Measurements from ENCODE around the gene SCGN.
A peak's percentile ranks its signal among the peaks of the same experiment; 100 is the strongest.

The SCGN gene

DNA sequence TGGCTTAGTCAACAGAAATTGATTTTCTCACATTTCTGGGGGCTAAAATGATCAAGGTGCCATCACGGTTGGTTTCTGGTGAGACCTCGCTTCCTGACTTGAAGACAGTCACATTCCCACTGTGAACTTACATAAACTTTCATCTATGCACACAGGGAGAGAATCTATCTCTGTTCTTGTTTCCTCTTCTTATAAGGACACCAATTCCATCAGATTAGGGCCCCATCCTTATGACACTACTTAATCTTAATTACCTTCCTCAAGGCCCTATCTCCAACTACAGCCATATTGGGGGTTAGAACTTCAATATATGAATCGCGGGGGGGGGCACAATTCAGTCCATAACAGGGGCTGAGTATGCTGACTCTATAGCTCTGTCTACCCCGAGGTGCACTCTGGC is 10.6 kb upstream of the SCGN start:
- no peak for DNase-seq

DNA sequence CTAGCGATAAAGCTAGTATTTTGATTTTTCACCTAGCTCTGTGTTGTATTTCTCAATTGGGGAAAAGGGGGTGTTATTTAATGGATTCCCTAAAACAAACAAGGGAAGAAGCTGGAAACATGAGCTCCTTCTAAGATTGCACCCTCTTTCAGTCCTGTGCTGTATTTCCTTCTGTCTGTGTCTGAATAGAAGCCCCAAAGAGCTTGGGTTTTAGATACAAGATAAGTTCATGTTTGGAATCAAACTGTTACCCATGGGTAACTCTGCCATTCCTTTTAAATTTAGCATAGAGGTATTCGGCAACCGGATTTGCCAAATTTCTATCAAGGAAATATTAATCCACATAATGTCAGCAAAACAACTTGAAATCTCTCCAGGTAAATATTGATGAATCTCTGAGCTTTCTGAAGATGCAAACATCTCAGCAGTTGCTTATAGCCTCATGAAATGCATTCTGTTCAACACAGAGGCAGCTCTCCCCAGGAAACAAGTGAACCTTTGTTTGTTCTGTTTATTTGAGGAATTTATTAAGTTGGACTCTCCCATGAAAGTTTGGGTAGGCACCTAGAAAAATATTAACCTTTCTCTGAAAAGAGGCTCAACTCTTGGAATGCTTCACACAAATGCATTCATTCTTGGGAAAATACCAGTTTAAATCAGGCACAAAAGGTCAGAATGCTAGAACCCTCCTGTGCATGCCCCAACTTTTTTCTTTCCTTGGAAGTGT is 9.9 kb upstream of the SCGN start:
- no peak for DNase-seq

DNA sequence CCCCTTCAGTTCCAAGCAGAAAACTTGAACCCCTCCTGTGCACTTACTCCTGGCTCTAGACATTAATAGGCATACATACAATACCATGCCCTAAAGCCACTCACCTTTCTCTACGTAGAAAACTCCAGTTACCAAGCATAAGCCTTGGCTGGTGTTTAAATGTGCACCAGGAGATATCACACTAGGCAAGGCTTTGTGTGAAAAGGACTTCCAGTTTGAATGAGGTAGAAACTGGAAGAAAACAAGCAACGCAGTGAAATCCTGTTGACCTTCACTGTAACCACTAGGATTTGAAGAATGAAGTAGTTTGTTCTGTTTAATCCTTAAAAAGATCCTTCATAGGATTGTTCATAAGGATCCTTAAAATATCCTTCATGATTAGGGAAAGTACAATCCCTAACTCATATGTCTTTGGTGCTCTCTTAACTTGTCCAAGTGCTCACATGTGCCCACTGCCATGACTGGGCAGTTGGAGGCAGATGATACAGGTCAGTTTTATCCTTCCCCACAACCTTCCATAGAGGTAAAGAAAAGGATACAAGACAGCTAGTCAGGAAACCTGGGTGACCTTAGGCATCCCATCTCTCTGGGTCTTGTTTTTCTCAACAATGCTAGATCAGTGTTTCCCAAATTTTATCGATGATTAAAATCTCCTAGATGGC is 9.2 kb upstream of the SCGN start:
- DNase-seq, result no peak

DNA sequence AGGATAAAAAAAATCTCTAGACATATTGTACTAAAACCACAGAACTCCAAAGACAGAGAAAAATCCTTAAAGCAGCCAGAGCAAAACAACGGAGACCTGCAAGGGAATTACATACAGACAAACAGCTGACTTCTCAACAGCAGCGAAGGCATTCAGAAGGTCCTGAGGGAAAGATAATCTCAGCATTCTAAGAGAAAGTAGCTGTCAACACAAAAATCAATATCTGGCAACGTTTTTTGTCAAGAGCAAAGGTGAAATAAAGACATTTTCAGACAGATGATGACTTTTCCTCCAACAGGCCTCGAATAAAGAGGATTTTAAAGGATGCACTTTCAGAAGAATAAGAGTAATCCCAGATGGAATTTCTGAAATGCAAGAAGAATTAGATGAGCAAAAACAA is 6.1 kb upstream of the SCGN start:
- no peak for DNase-seq

DNA sequence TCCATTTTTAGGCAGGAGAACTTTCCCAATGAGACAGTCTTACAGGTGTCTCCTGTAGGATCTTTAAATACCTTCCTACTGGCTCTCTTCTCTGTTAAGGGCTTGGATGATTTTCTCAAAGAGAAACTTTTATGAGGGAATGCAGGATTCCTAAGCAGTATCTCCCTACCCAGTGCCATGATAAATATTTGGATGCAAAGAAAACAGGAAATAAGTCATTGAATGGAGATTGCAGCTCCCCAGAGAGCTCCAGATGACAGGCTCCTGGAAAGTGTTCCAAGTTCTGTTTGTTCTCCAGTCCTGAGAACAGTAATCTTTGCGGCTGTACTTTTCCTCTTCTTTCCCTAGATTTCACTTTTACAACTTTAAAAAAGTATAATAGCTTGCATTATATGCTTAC is 2.4 kb upstream of the SCGN start:
- DNase-seq, result no peak

DNA sequence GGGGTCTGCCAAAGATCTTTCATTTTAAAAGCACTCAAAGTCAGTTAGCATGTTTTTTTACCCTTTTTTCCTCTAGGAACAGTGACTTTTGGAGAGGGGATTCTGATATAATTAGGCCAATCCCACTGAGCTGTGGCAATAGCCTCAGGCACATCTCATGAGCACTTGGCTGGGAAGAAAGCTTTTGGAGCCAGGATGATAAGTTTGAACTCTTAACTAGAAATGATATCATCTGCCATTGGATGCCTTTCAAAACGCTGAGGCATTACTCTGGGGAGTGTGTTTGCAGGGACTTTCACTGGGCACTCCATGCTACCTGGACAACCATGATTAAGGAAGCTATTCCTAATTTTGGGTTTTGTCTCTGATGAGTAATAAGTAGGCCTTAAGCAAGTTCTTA is 3.7 kb downstream of the SCGN start:
- DNase-seq, result no peak

DNA sequence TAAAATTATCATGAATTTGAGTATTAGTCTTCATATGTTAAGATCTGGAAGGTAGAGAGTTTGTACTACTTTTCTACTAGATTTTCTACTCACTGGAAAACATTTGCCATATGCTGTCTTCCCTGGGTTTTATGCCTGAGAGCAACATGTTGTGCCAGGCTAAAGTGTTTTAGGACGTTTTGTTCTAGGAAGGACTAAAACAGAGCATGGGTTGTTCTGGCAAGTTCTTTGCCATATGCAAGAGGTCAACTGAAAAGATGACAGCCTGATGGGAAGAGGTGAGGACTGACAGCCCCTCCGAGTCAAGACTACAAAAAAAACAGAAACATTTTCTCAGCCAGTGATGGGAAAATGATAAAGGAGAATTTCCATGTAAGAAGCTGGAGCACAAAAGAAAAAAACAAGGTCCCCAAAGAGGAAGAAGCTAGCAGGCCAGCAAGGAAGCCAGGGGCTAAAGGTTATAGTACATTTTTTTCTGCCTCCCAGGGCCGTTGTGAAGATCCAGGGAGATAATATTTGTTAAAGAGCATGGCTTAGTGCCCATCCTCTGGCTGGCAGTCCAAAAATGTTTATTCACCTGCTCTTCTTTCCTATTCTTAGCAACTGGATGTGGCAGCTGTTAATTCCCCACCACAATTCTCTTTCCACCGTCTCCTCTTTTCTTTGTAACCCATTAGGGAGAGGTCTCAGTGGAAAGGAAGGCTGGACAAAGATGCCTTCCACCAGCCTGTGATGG is 7.8 kb downstream of the SCGN start:
- no peak for DNase-seq

DNA sequence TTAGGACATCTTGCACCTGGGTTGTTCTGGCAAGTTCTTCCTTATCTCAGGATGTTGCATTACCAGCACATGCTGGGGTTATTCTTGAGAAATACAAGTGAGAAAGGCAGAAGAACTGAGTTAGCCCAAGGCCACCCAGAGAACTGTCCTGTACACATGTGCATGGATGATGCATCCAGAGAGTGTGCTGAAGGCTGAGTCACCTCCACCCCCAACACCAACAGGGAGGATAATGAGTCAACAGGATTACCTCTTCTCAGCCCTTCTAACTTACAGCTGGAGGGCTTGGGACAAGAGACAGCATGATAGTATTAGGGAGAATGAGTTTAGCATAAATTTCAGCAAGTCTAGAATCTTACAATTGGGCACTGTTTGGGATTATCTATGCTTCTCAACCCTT is 8.5 kb downstream of the SCGN start:
- peak; percentile 8 for DNase-seq

GRCh38 chr6:25661129-25661779 is 9.2 kb downstream of the SCGN start:
- DNase-seq, result no peak

- no peak for DNase-seq
Observed at GRCh38 chr6:25665455-25665854, 13.4 kb downstream of the SCGN start.

GRCh38 chr6:25669413-25669812 is 17.4 kb downstream of the SCGN start:
- no peak for DNase-seq

GRCh38 chr6:25670208-25670607 is 18.2 kb downstream of the SCGN start:
- DNase-seq, result no peak

GRCh38 chr6:25670793-25671513 is 18.9 kb downstream of the SCGN start:
- DNase-seq, result no peak

DNA sequence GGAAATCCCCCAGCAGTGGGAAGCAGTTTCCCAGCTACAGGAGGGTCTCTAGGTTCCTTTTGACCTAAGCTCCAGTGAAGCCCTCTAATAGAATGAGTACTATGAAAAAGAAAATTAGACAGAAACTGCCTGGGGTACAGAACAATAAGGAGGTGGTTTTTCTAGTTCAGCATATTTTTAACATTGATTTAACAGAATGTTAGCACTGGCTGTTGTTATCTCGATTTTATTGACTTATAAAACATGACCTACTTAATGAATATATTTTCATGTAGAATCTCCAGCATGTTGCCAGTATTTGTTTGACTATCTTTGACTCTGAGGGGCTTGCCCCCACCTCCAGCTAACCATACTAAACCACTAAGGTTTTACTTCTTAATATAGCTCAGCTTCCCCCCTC is 19.6 kb downstream of the SCGN start:
- DNase-seq, result no peak

DNA sequence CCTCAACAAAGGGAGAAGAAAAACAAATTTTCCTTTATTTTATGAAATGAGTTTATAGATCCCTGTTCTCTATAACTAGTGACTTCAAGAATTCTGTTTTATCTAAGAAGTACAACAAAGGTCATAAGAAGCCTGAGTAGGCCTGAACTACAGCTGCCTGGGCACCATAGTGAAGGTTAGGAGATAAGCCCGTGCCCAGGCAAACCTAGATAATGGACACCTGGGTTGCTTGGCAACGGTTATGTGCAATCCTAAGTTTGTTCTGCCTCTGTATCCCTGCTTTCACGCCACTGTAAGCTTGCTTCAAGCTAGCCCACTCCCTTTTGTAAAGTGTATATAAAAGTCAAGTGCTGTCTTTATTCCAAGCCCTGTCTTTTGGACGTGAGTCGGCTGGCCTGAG is 23.2 kb downstream of the SCGN start:
- no peak for DNase-seq

- DNase-seq, result no peak
Observed at GRCh38 chr6:25676775-25677174, 24.8 kb downstream of the SCGN start.

DNA sequence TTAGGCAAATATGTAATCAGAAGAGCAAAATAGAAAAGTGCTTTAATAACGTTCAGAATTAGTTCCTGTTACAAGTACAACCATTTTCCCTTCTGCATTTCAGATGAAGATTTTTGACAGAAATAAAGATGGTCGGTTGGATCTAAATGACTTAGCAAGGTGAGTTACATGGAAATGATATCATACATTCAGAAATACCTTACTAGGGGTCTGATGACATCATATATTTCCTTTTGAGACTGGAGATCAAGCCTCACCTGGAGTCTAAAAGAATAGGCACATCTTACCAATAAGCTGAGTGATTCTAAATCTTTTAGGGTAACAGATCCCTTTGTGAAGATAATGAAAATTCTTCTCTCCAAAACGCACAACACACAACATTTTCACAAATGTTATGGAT is 29.8 kb downstream of the SCGN start:
- DNase-seq, result no peak

GRCh38 chr6:25682324-25682723 is 30.3 kb downstream of the SCGN start:
- peak; percentile 13 for DNase-seq

GRCh38 chr6:25684565-25684964 is 32.5 kb downstream of the SCGN start:
- DNase-seq, result no peak

DNA sequence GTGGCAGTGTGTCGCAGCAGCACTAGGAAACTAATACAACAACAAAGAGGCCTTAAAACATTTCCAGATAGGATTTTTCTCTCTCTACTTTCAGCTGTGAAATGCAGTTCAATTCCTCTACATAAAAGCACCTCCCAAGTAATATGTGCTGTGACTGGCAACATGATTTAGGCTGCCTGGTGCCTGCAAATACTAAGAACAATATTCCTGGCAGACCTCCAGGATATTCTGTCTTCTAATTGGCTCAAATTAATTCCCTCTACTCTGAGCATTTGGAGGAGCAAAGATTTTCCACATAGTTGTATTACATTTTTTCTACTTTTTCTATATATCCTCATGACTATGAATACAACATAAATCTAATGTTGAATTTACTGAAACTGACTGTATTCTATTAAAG is 33.2 kb downstream of the SCGN start:
- DNase-seq, result no peak

DNA sequence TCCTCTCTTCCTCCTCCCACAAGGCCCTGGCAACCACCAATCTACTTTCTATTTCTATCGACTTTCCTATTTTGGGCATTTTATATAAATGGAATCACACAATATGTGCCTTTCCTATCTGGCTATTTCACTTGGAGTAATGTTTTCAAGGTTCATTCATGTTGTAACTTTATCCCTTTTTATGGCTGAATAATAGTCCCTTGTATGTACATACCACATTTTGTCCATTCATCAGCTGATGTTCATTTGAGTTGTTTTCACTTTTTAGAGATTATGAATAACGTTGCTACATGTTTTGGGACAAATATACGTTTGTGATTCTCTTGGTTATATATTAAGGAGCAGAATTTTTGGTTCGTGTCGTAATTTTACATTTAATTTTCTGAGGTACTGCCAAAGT is 33.9 kb downstream of the SCGN start:
- no peak for DNase-seq

GRCh38 chr6:25686856-25687255 is 34.8 kb downstream of the SCGN start:
- DNase-seq, result no peak

DNA sequence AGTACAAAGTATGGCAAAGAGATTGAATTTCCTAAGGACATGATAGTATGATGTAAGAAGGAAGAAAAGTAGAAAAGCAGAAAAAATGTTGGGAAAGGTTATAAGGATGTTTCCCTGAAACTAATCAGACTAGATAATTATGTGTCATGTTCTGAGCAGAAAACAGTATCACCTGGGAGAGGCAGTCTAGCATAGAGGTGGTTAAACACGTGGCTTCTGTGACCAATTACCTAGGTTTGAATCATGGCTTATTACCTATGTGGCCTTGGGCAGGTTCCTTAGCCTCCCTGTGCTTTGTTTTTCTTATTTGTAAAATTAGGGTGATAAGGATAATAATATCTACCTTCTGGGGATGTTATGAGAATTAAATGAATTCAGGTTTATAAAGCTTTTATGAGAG is 38.0 kb downstream of the SCGN start:
- DNase-seq, result no peak

All from inflammatory macrophage treated with lipopolysaccharide for 4 hours (primary cell).